Testis (tissue), 2 donors: ENCODE measurements around the gene GRIP1.

ENCODE experiments used
- CTCF ChIP-seq, 3 experiments: fragments of 450-650 bp in 2 of 3; fragments of 200-600 bp in 1 of 3; sonication (generic) in 1 of 3; IDR thresholded peaks; one replicate each; pipeline ENCODE4 v1.5.1; 2016 to 2019; ENCODE audit warnings: antibody characterized with exemption in 3 of 3, mild to moderate bottlenecking in 2 of 3, moderate library complexity in 1 of 3
- POLR2A ChIP-seq: fragments of 450-650 bp; IDR thresholded peaks from one replicate; pipeline ENCODE4 v1.6.1; 2017; ENCODE audit warnings: antibody characterized with exemption, mild to moderate bottlenecking, moderate library complexity

GRCh38 chr12:66620026-66620425 lies 58.9 kb downstream of the GRIP1 start:
- TF ChIP-seq CTCF (IDR thresholded peaks at IDR 0.05) (no peak), POLR2A (no peak)
